Fibroblast of skin of left biceps (primary cell): ENCODE data around the gene ACOXL.
"Not testable (repeated sequence)": the region's sequence is repeated elsewhere in the genome, so short reads cannot be mapped to it uniquely, and the experiment has no call there.

Experiments
- DNase-seq, 2 experiments: peaks; one replicate each; pipeline ENCODE4 v3.0.0-alpha.2; 2013; ENCODE audit warnings: low read depth in 2 of 2

Gene ACOXL

GRCh38 chr2:111057721-111058120 lies 325.3 kb downstream of the ACOXL start:
- DNase-seq: no peak

GRCh38 chr2:111058264-111058663 lies 325.9 kb downstream of the ACOXL start:
- no peak for DNase-seq

- DNase-seq: no peak
Measured at GRCh38 chr2:111061191-111061590, 328.8 kb downstream of the ACOXL start.

- DNase-seq: no peak
Measured at GRCh38 chr2:111062417-111062816, 330.0 kb downstream of the ACOXL start.

- DNase-seq: no peak
Measured at GRCh38 chr2:111066062-111066593, 333.8 kb downstream of the ACOXL start.

GRCh38 chr2:111068435-111069058 lies 336.2 kb downstream of the ACOXL start:
- no peak for DNase-seq

- DNase-seq: no peak
Measured at GRCh38 chr2:111069722-111070121, 337.3 kb downstream of the ACOXL start.

GRCh38 chr2:111071600-111072171 lies 339.3 kb downstream of the ACOXL start:
- DNase-seq: peak in 1 of 2 experiments; percentile 1

- DNase-seq: peak; percentile 45 to 52
Measured at GRCh38 chr2:111072220-111072871, 340.0 kb downstream of the ACOXL start.

GRCh38 chr2:111082659-111083058 lies 350.3 kb downstream of the ACOXL start:
- DNase-seq: not testable (repeated sequence)

GRCh38 chr2:111091811-111092211 lies 359.4 kb downstream of the ACOXL start:
- no peak for DNase-seq

GRCh38 chr2:111094691-111095090 lies 362.3 kb downstream of the ACOXL start:
- no peak for DNase-seq

GRCh38 chr2:111095434-111095833 lies 363.1 kb downstream of the ACOXL start:
- DNase-seq: no peak

- DNase-seq: no peak
Measured at GRCh38 chr2:111099402-111099801, 367.0 kb downstream of the ACOXL start.

- no peak for DNase-seq
Measured at GRCh38 chr2:111100087-111100764, 367.9 kb downstream of the ACOXL start.

- no peak for DNase-seq
Measured at GRCh38 chr2:111100765-111101162, 368.4 kb downstream of the ACOXL start.

GRCh38 chr2:111101592-111101991 lies 369.2 kb downstream of the ACOXL start:
- no peak for DNase-seq

- no peak for DNase-seq
Measured at GRCh38 chr2:111102216-111102615, 369.8 kb downstream of the ACOXL start.

- DNase-seq: no peak
Measured at GRCh38 chr2:111105926-111106325, 373.6 kb downstream of the ACOXL start.

- no peak for DNase-seq
Measured at GRCh38 chr2:111106706-111107105, 374.3 kb downstream of the ACOXL start.

- DNase-seq: no peak
Measured at GRCh38 chr2:111108745-111109271, 376.4 kb downstream of the ACOXL start.

- DNase-seq: no peak
Measured at GRCh38 chr2:111111101-111111755, 378.9 kb downstream of the ACOXL start.
